ENCODE results near the gene SYNM. TPM values are rescaled to one million over a fixed set of nuclear protein-coding genes. Genes with fewer than 3 reads are reported as not detected.

Gene SYNM
- total RNA-seq, 2 experiments from 2014 or later: 0.11 TPM

- Histone ChIP-seq H3K9me3 (ENCODE audit: control insufficient read depth in 1 of 2, insufficient read depth in 1 of 2, low read length in 2 of 2) (no peaks in the 10 kb centered on the region), H3K4me3 (ENCODE audit: low read length) (no peak overlapping the region), H3K27me3 (ENCODE audit: control insufficient read depth in 1 of 2, insufficient read depth in 2 of 2, low read length in 2 of 2) (no peaks in the 10 kb centered on the region), H3K36me3 (ENCODE audit: insufficient read depth, low read length) (no peaks in the 10 kb centered on the region), H3K27ac (ENCODE audit: low read depth in 1 of 2, low read length in 2 of 2) (no peak overlapping the region), H3K4me1 (ENCODE audit: insufficient read depth, low read length) (no peaks in the 10 kb centered on the region)
- H3K4me3 Mint-ChIP-seq: no peak overlapping the region
- no peaks in the 10 kb centered on the region for H3K4me1 Mint-ChIP-seq (ENCODE audit: low read depth)
- no peak overlapping the region for H3K27ac Mint-ChIP-seq
- ATAC-seq (ENCODE audit: poor library complexity) (no peak), DNase-seq (no peak)
- no peaks in the 10 kb centered on the region for H3K9me3 Mint-ChIP-seq
- ChIA-PET CTCF (no interaction called here), POLR2A (no interaction called here)
- no peaks in the 10 kb centered on the region for H3K27me3 Mint-ChIP-seq
- no peaks in the 10 kb centered on the region for H3K36me3 Mint-ChIP-seq (ENCODE audit: low read depth)
- intact Hi-C loops (cut with DNase I, micrococcal nuclease): no loop called here
- TF ChIP-seq CTCF (IDR thresholded peaks at IDR 0.05): no peak
Measured at GRCh38 chr15:99118801-99119546, 14.1 kb downstream of the SYNM start.

GRCh38 chr15:99120050-99120777 lies 15.3 kb downstream of the SYNM start:
- Histone ChIP-seq H3K27ac (ENCODE audit: low read depth in 1 of 2, low read length in 2 of 2) (no peak overlapping the region), H3K9me3 (ENCODE audit: control insufficient read depth in 1 of 2, insufficient read depth in 1 of 2, low read length in 2 of 2) (peaks cover 0 to under 1% of the 10 kb centered on the region in 2 experiments), H3K4me1 (ENCODE audit: insufficient read depth, low read length) (no peaks in the 10 kb centered on the region), H3K4me3 (ENCODE audit: low read length) (no peak overlapping the region), H3K36me3 (ENCODE audit: insufficient read depth, low read length) (no peaks in the 10 kb centered on the region), H3K27me3 (ENCODE audit: control insufficient read depth in 1 of 2, insufficient read depth in 2 of 2, low read length in 2 of 2) (no peaks in the 10 kb centered on the region)
- H3K4me1 Mint-ChIP-seq (ENCODE audit: low read depth): no peaks in the 10 kb centered on the region
- H3K9me3 Mint-ChIP-seq: no peaks in the 10 kb centered on the region
- intact Hi-C loops (cut with DNase I, micrococcal nuclease): no loop called here
- DNase-seq: no peak
- H3K27ac Mint-ChIP-seq: no peak overlapping the region
- no peaks in the 10 kb centered on the region for H3K27me3 Mint-ChIP-seq
- no peaks in the 10 kb centered on the region for H3K36me3 Mint-ChIP-seq (ENCODE audit: low read depth)
- H3K4me3 Mint-ChIP-seq: no peak overlapping the region
- TF ChIP-seq CTCF (IDR thresholded peaks at IDR 0.05): no peak
- no peak for ATAC-seq (ENCODE audit: poor library complexity)
- ChIA-PET POLR2A (no interaction called here), CTCF (no interaction called here)

GRCh38 chr15:99121207-99121606 lies 16.3 kb downstream of the SYNM start:
- Histone ChIP-seq H3K4me3 (ENCODE audit: low read length) (no peak overlapping the region), H3K27me3 (ENCODE audit: control insufficient read depth in 1 of 2, insufficient read depth in 2 of 2, low read length in 2 of 2) (no peaks in the 10 kb centered on the region), H3K9me3 (ENCODE audit: control insufficient read depth in 1 of 2, insufficient read depth in 1 of 2, low read length in 2 of 2) (peaks cover 0 to 3% of the 10 kb centered on the region in 2 experiments), H3K36me3 (ENCODE audit: insufficient read depth, low read length) (no peaks in the 10 kb centered on the region), H3K27ac (ENCODE audit: low read depth in 1 of 2, low read length in 2 of 2) (no peak overlapping the region), H3K4me1 (ENCODE audit: insufficient read depth, low read length) (no peaks in the 10 kb centered on the region)
- intact Hi-C loops (cut with DNase I, micrococcal nuclease): no loop called here
- no peaks in the 10 kb centered on the region for H3K9me3 Mint-ChIP-seq
- POLR2A ChIA-PET: no interaction called here
- no peaks in the 10 kb centered on the region for H3K36me3 Mint-ChIP-seq (ENCODE audit: low read depth)
- no peaks in the 10 kb centered on the region for H3K27me3 Mint-ChIP-seq
- no peak overlapping the region for H3K27ac Mint-ChIP-seq
- ATAC-seq (ENCODE audit: poor library complexity): no peak
- no peak overlapping the region for H3K4me3 Mint-ChIP-seq
- no peak for DNase-seq
- CTCF ChIA-PET: no interaction called here
- TF ChIP-seq CTCF (IDR thresholded peaks at IDR 0.05): no peak
- no peaks in the 10 kb centered on the region for H3K4me1 Mint-ChIP-seq (ENCODE audit: low read depth)
